Fibroblast of villous mesenchyme (primary cell): ENCODE results near the gene CAMSAP1. TPM values are rescaled to one million over a fixed set of nuclear protein-coding genes. Genes with fewer than 3 reads are reported as not detected.

Experiments
- DNase-seq: peaks from one replicate; pipeline ENCODE4 v3.0.0-alpha.2; 2010; ENCODE audit warnings: low read depth
- H3K4me3 ChIP-seq: 2 replicates; pipeline ENCODE4 v1.5.1; 2011; ENCODE audit warnings: low read depth, mild to moderate bottlenecking, low read length
- CTCF ChIP-seq: IDR thresholded peaks from 2 replicates; pipeline ENCODE4 v1.5.1; 2012; ENCODE audit warnings: low read depth, mild to moderate bottlenecking, low read length; ENCODE audit not compliant: insufficient read depth
- total RNA-seq: library from RNA; depleted of rRNA; stranded (reverse); fragments of >200 nt; gene quantifications from 2 replicates; pipeline ENCODE4 v1.2.3, GENCODE V29; 2012

Gene CAMSAP1
- total RNA-seq, 1 donor = 23.7 TPM

- no peak overlapping the region for H3K4me3 ChIP-seq
- DNase-seq = no peak
- no peak for TF ChIP-seq CTCF
These were observed 55.6 kb downstream of the CAMSAP1 start for GRCh38 chr9:135851748-135852147.

- DNase-seq = no peak
- no peak overlapping the region for H3K4me3 ChIP-seq
- no peak for TF ChIP-seq CTCF
These were observed 56.6 kb downstream of the CAMSAP1 start for GRCh38 chr9:135850737-135851136.

GRCh38 chr9:135849181-135849580, 58.2 kb downstream of the CAMSAP1 start:
- no peak for TF ChIP-seq CTCF
- no peak overlapping the region for H3K4me3 ChIP-seq
- DNase-seq = no peak

GRCh38 chr9:135848341-135849047, 58.9 kb downstream of the CAMSAP1 start:
- DNase-seq = no peak
- no peak for TF ChIP-seq CTCF
- H3K4me3 ChIP-seq = no peak overlapping the region

GRCh38 chr9:135847833-135848232, 59.5 kb downstream of the CAMSAP1 start:
- no peak overlapping the region for H3K4me3 ChIP-seq
- no peak for TF ChIP-seq CTCF
- no peak for DNase-seq

GRCh38 chr9:135840539-135840938, 66.8 kb downstream of the CAMSAP1 start:
- TF ChIP-seq CTCF = no peak
- no peak for DNase-seq
- H3K4me3 ChIP-seq = no peak overlapping the region

GRCh38 chr9:135840107-135840506, 67.2 kb downstream of the CAMSAP1 start:
- DNase-seq = no peak
- H3K4me3 ChIP-seq = no peak overlapping the region
- TF ChIP-seq CTCF = no peak
